CD4-positive, alpha-beta T cell (primary cell): ENCODE results near the gene STIP1. TPM values are rescaled to one million over a fixed set of nuclear protein-coding genes. Genes with fewer than 3 reads are reported as not detected.

Source experiments
- ATAC-seq: fragments of 200-7000 bp; cut with Tn5 transposase; one replicate; pipeline ENCODE4 v1.10.0; 2022; ENCODE audit warnings: mild to moderate bottlenecking; ENCODE audit not compliant: poor library complexity
- CTCF ChIA-PET: fragments of 350-600 bp; sonication (Branson Sonifier 250); formaldehyde crosslinking; loops from one replicate; lab custom pipeline; 2021; ENCODE audit warnings: antibody characterized with exemption, inconsistent platforms; lab: Charles Lee
- POLR2A ChIA-PET: fragments of 350-600 bp; sonication (Branson Sonifier 250); formaldehyde crosslinking; loops from one replicate; lab custom pipeline; 2021; ENCODE audit warnings: antibody characterized with exemption, inconsistent platforms; lab: Charles Lee
- DNase-seq, 14 experiments: peaks; one replicate each; pipeline ENCODE4 v3.0.0-alpha.2; 2013 to 2020; ENCODE audit warnings: mixed read lengths in 2 of 14
- H3K27ac ChIP-seq, 2 donors: one replicate each; pipeline versions ENCODE4 v1.5.1 to v1.7.0; 2013; ENCODE audit warnings: low read length in 2 of 2, low read depth in 1 of 2, mild to moderate bottlenecking in 1 of 2
- H3K27me3 ChIP-seq, 2 experiments: 1 replicate in 1 of 2; 2 replicates in 1 of 2; pipeline versions ENCODE4 v1.6.1 to v1.7.0; 2013; ENCODE audit warnings: low read length in 2 of 2, control low read depth in 1 of 2, mild to moderate bottlenecking in 1 of 2, moderate library complexity in 1 of 2; ENCODE audit not compliant: insufficient read depth in 2 of 2, control insufficient read depth in 1 of 2
- H3K36me3 ChIP-seq: one replicate; pipeline ENCODE4 v1.6.1; 2013; ENCODE audit warnings: low read length, control low read depth; ENCODE audit not compliant: insufficient read depth
- H3K4me1 ChIP-seq: one replicate; pipeline ENCODE4 v1.6.1; 2013; ENCODE audit warnings: low read length, control low read depth; ENCODE audit not compliant: insufficient read depth
- H3K4me3 ChIP-seq: one replicate; pipeline ENCODE4 v1.5.1; 2013; ENCODE audit warnings: mild to moderate bottlenecking, low read length, moderate library complexity
- H3K9me3 ChIP-seq, 2 experiments: 1 replicate in 1 of 2; 2 replicates in 1 of 2; pipeline versions ENCODE4 v1.6.1 to v1.7.0; 2013; ENCODE audit warnings: low read length in 2 of 2, mild to moderate bottlenecking in 2 of 2, control low read depth in 1 of 2, moderate library complexity in 1 of 2; ENCODE audit not compliant: control insufficient read depth in 1 of 2, insufficient read depth in 1 of 2
- H3K27ac Mint-ChIP-seq: one replicate; pipeline ENCODE4 v1.8.0; 2020; ENCODE audit warnings: mixed read lengths
- H3K27me3 Mint-ChIP-seq: one replicate; pipeline ENCODE4 v1.8.0; 2021; ENCODE audit warnings: mixed read lengths
- H3K36me3 Mint-ChIP-seq: one replicate; pipeline ENCODE4 v1.8.0; 2021; ENCODE audit warnings: low read depth, mixed read lengths
- H3K4me1 Mint-ChIP-seq: one replicate; pipeline ENCODE4 v1.8.0; 2021; ENCODE audit warnings: low read depth, mixed read lengths
- H3K4me3 Mint-ChIP-seq: one replicate; pipeline ENCODE4 v1.8.0; 2020; ENCODE audit warnings: mild to moderate bottlenecking, mixed read lengths
- H3K9me3 Mint-ChIP-seq: one replicate; pipeline ENCODE4 v1.8.0; 2020; ENCODE audit warnings: mixed read lengths
- CTCF ChIP-seq: fragments of 200-600 bp; IDR thresholded peaks from one replicate; pipeline ENCODE4 v1.8.0; 2022; ENCODE audit warnings: antibody characterized with exemption, mild to moderate bottlenecking
- intact Hi-C, 2 experiments: fragments of 100-400 bp; cut with DNase I in 1 of 2; cut with micrococcal nuclease in 1 of 2; formaldehyde crosslinking; loops; one replicate each; pipeline versions ENCODE4 v1.15.1 to v1.9.0; 2023 to 2025; cut with DNase I, micrococcal nuclease
- total RNA-seq, 174 experiments: library from RNA in 2 of 174; stranded (reverse) in 2 of 174; gene quantifications; one replicate each; pipeline ENCODE4 v1.2.3 and lab custom pipeline; 2021 to 2026

STIP1 gene
- total RNA-seq, 2 experiments from 2014 or later: 29.0 to 37.5 TPM

GRCh38 chr11:64150481-64151239 is 35.3 kb upstream of the STIP1 start:
- no peaks in the 10 kb centered on the region for H3K36me3 ChIP-seq
- CTCF ChIA-PET: interaction anchor here (2.1 to 2.8 kb wide), 2 partner anchors 150 kb away, joined by 7 to 15 read pairs; no protein-coding TSS in a partner anchor
- no peak for DNase-seq
- no peak for TF ChIP-seq CTCF
- POLR2A ChIA-PET: no interaction called here
- Mint-ChIP-seq H3K27ac (no peak overlapping the region), H3K4me1 (peaks cover 4% of the 10 kb centered on the region), H3K36me3 (no peaks in the 10 kb centered on the region), H3K4me3 (no peak overlapping the region), H3K9me3 (no peaks in the 10 kb centered on the region), H3K27me3 (no peaks in the 10 kb centered on the region)
- H3K27ac ChIP-seq: no peak overlapping the region
- H3K9me3 ChIP-seq: no peaks in the 10 kb centered on the region
- peaks cover 18% of the 10 kb centered on the region for H3K4me1 ChIP-seq
- H3K27me3 ChIP-seq: no peaks in the 10 kb centered on the region
- intact Hi-C loops: loop anchor here in 1 of 2 experiments (5.0 kb wide), 1 partner anchor 243 kb away; no protein-coding TSS in a partner anchor
- no peak for ATAC-seq
- H3K4me3 ChIP-seq: no peak overlapping the region

- intact Hi-C loops: loop anchor here in 1 of 2 experiments (5.0 kb wide), 1 partner anchor 244 kb away; no protein-coding TSS in a partner anchor
- no peak for ATAC-seq
- CTCF ChIA-PET: interaction anchor here (2.8 kb wide), 1 partner anchor 151 kb away, joined by 15 read pairs; no protein-coding TSS in a partner anchor
These were observed 34.6 kb upstream of the STIP1 start for GRCh38 chr11:64151337-64151736.

More at GRCh38 chr11:64151337-64151736, 34.6 kb upstream of the STIP1 start:
- Histone ChIP-seq H3K9me3 (no peaks in the 10 kb centered on the region), H3K27ac (no peak overlapping the region), H3K27me3 (no peaks in the 10 kb centered on the region), H3K36me3 (no peaks in the 10 kb centered on the region), H3K4me1 (peaks cover 14% of the 10 kb centered on the region), H3K4me3 (no peak overlapping the region)
- TF ChIP-seq CTCF: no peak
- no peaks in the 10 kb centered on the region for H3K36me3 Mint-ChIP-seq
- no peak overlapping the region for H3K4me3 Mint-ChIP-seq
- H3K4me1 Mint-ChIP-seq: peaks cover 4% of the 10 kb centered on the region
- H3K9me3 Mint-ChIP-seq: no peaks in the 10 kb centered on the region
- POLR2A ChIA-PET: no interaction called here
- H3K27me3 Mint-ChIP-seq: no peaks in the 10 kb centered on the region
- no peak for DNase-seq
- no peak overlapping the region for H3K27ac Mint-ChIP-seq
